ENCODE measurements around the gene SCFD2. TPM values are rescaled to one million over a fixed set of nuclear protein-coding genes. Genes with fewer than 3 reads are reported as not detected.

Gene SCFD2
- total RNA-seq, 2 donors from 2014 or later = 20.3 to 27.4 TPM

DNA sequence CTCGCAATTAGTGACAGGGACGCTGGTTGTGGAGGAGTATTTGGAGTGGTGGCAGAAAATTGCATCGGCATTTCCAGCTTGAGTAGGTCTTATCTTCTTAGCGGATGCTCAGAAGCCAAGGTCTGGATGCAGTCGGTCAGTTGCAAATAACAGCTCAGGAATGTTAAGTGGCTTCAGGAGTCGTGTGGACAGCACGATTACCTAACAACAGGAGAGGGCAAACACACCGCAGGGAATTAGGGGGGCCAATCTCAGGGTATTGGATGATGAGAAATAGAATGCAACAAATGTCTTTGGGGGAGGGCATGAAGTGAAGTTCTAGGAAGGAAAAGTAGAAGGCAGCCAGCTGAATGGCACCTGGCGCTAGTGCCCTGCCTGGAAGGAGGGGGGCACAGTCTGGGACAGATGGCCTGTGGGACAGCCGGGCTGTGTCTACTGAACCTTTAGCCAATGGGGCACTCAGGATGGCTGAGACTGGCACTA is 492.0 kb downstream of the SCFD2 start:
- Histone ChIP-seq H3K27me3 (replicated peaks; ENCODE audit: insufficient read depth) (no peaks in the 10 kb centered on the region), H3K36me3 (no peaks in the 10 kb centered on the region), H3K27ac (no peak overlapping the region), H3K9me3 (no peaks in the 10 kb centered on the region), H3K4me1 (ENCODE audit: control insufficient read depth in 1 of 2, low read depth in 2 of 2) (peaks cover 12 to 16% of the 10 kb centered on the region in 2 donors), H3K4me3 (no peak overlapping the region)
- TF ChIP-seq, protein P1, sequence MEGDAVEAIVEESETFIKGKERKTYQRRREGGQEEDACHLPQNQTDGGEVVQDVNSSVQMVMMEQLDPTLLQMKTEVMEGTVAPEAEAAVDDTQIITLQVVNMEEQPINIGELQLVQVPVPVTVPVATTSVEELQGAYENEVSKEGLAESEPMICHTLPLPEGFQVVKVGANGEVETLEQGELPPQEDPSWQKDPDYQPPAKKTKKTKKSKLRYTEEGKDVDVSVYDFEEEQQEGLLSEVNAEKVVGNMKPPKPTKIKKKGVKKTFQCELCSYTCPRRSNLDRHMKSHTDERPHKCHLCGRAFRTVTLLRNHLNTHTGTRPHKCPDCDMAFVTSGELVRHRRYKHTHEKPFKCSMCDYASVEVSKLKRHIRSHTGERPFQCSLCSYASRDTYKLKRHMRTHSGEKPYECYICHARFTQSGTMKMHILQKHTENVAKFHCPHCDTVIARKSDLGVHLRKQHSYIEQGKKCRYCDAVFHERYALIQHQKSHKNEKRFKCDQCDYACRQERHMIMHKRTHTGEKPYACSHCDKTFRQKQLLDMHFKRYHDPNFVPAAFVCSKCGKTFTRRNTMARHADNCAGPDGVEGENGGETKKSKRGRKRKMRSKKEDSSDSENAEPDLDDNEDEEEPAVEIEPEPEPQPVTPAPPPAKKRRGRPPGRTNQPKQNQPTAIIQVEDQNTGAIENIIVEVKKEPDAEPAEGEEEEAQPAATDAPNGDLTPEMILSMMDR (IDR thresholded peaks at IDR 0.05) = no peak
- ATAC-seq (ENCODE audit: insufficient number of reproducible peaks, low FRiP score, low read depth) (no peak), DNase-seq (ENCODE audit: low spot score) (no peak)

DNA sequence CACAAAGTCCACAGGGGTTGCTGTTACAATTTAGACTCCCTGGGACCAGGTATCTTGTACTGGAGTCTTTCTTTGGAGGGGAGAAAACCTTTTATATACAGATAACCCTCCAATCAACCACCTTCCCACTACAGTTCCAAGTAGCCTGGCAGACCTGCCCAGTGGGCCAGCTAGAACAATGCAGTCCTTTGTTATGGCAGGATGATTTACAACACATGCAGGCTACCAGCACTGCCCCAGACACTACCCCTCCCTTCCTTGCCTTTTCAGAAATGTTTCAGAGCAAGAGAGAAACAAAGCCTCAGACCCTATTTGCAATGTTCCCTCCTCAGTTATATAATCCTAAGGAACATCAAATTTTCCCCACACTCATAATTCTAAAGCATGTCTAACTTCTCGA is 492.7 kb downstream of the SCFD2 start:
- Histone ChIP-seq H3K36me3 (no peaks in the 10 kb centered on the region), H3K4me1 (ENCODE audit: control insufficient read depth in 1 of 2, low read depth in 2 of 2) (peaks cover 17 to 23% of the 10 kb centered on the region in 2 donors), H3K9me3 (no peaks in the 10 kb centered on the region), H3K4me3 (no peak overlapping the region), H3K27ac (no peak overlapping the region), H3K27me3 (replicated peaks; ENCODE audit: insufficient read depth) (no peaks in the 10 kb centered on the region)
- DNase-seq (ENCODE audit: low spot score) (no peak), ATAC-seq (ENCODE audit: insufficient number of reproducible peaks, low FRiP score, low read depth) (no peak)
- TF ChIP-seq, protein P1 (IDR thresholded peaks at IDR 0.05) = no peak

DNA sequence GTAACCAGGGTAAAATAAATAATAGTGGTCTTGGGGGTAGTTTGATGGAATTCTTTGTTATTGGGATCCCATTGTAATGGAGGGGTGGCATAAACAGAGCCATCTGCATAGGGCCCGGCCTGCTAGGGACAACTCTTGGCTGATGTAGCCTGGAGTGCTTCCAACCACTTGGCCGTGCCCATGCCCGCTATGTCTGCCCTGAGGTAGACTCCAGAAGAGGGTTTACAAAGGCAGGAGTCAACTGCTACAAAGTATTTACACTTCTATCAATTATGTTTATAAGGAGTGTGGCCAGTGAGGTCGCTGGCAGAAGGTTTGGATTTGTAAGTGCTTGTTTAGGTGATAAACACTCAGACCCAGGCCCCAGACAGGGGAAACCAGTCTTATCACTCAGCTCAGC is 495.6 kb downstream of the SCFD2 start:
- no peak for ATAC-seq (ENCODE audit: insufficient number of reproducible peaks, low FRiP score, low read depth)
- DNase-seq (ENCODE audit: low spot score) = no peak
- Histone ChIP-seq H3K27me3 (replicated peaks; ENCODE audit: insufficient read depth) (no peaks in the 10 kb centered on the region), H3K36me3 (peaks cover 3% of the 10 kb centered on the region), H3K4me1 (ENCODE audit: control insufficient read depth in 1 of 2, low read depth in 2 of 2) (peaks cover 24 to 49% of the 10 kb centered on the region in 2 donors), H3K4me3 (no peak overlapping the region), H3K27ac (peak overlapping the region; percentile 65 to 71), H3K9me3 (no peaks in the 10 kb centered on the region)
- TF ChIP-seq, protein P1 (IDR thresholded peaks at IDR 0.05) = no peak

DNA sequence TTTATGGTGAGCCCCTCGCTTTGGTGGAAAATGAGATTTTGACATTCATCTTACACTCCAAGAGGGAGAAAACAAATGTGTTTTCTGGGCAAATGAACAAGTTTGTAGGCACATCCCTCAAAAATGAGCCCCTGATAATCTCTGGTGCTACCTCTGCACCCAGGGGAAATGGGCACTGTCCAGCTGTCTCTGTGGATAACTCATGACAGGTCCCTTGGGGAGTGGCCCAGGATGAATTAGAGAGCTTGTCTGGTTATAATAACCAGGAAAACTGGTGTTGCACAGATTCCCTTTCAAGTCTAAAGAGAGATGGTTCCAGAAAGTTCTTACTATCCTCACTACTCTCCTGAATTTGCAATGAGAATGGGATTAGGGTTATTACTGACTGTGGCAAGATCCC is 496.2 kb downstream of the SCFD2 start:
- peak overlapping the region; percentile 65 to 71 for H3K27ac ChIP-seq
- H3K27me3 ChIP-seq (replicated peaks; ENCODE audit: insufficient read depth) = no peaks in the 10 kb centered on the region
- ATAC-seq (ENCODE audit: insufficient number of reproducible peaks, low FRiP score, low read depth) (no peak), DNase-seq (ENCODE audit: low spot score) (no peak)
- H3K4me3 ChIP-seq = peak overlapping the region; percentile 45
- no peaks in the 10 kb centered on the region for H3K9me3 ChIP-seq
- TF ChIP-seq, protein P1 (IDR thresholded peaks at IDR 0.05) = no peak
- peaks cover 3% of the 10 kb centered on the region for H3K36me3 ChIP-seq
- H3K4me1 ChIP-seq (ENCODE audit: control insufficient read depth in 1 of 2, low read depth in 2 of 2) = peaks cover 25 to 55% of the 10 kb centered on the region in 2 donors

DNA sequence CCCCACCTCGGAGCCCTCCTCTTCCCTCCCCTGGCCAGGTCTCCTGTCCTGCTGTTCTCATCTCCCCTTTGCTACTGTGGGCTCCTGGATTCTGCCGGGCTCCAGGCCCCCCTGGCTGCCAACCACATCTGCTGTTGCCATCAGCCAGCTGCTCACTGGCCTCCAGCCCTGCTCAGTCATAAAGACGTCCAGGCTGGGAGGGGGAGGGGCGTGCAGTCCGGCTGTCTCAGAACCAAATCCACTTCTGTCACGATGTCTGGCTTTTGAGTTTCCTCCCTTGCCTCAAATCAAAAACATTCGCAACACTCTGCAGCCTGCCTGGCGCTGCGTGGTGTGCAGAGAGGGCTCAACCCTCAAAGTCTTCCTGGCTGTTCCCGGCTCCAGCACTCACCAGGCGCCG is 496.7 kb downstream of the SCFD2 start:
- Histone ChIP-seq H3K9me3 (no peaks in the 10 kb centered on the region), H3K27me3 (replicated peaks; ENCODE audit: insufficient read depth) (no peaks in the 10 kb centered on the region), H3K4me1 (ENCODE audit: control insufficient read depth in 1 of 2, low read depth in 2 of 2) (peaks cover 27 to 60% of the 10 kb centered on the region in 2 donors), H3K36me3 (peaks cover 3% of the 10 kb centered on the region), H3K4me3 (peak overlapping the region; percentile 45), H3K27ac (peak overlapping the region; percentile 65 to 71)
- TF ChIP-seq, protein P1 (IDR thresholded peaks at IDR 0.05) = no peak
- DNase-seq (ENCODE audit: low spot score) (peak; percentile 25), ATAC-seq (ENCODE audit: insufficient number of reproducible peaks, low FRiP score, low read depth) (no peak)
